22Rv1 (cell line): ENCODE measurements around the gene MMP24OS.

Experiments used
- H3K27ac ChIP-seq: fragments of 450-650 bp; 2 replicates; pipeline ENCODE4 v1.5.1; 2017
- CTCF ChIP-seq: fragments of 450-650 bp; IDR thresholded peaks from 2 replicates; pipeline ENCODE4 v1.5.1; 2017; ENCODE audit warnings: mild to moderate bottlenecking
- ZFX ChIP-seq: fragments of 450-650 bp; IDR thresholded peaks from 2 replicates; pipeline ENCODE4 v1.6.1; 2017; ENCODE audit warnings: antibody characterized with exemption, borderline replicate concordance

The MMP24OS gene

GRCh38 chr20:35294293-35294685 lies 16.4 kb upstream of the MMP24OS start:
- H3K27ac ChIP-seq = no peak overlapping the region
- no peak for TF ChIP-seq CTCF
- no peak for TF ChIP-seq ZFX

DNA sequence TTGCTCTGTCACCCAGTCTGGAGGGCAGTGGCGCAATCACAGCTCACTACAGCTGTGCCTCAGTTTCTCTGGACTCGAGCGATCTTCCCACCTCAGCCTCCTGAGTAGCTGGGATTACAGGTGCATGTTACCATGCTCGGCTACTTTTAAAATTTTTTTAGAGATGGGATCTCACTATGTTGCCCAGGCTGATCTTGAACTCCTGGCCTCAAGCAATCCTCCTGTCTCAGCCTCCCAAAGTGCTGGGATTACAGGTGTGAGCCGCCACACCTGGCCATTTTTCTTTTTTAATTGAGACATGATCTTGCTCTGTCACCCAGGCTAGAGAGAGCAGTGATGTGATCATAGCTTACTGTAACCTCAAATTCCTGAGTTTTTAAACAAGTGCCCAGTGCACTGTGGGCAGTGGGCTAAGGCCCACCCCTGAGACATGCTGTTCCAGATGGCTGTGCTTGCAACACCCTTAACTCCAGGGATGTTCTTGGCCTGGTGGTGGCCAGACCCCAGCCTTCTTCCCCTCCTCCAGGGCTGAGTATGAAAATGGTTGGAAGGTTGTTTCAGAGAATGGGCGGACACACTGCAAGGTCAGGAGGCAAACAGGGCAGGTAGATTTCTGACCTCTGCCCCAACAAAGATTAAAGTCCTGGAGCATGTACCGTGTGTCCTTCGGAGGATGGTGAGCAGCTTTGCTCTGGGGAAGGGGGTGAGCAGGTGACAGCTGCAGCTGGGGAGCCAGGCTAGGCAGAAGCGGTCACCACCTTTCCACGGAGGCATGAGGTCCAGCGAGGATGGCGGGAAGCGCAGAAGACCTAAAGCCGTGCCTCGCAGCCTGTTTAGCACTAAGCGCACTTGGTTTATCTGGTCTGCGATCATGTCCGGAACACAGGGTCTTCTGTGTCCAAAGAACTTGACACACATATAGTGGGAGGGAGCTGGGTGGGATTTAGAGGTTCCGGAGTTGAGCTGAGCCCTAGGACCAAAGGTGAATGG lies 15.7 kb upstream of the MMP24OS start:
- no peak for TF ChIP-seq CTCF
- no peak for TF ChIP-seq ZFX
- H3K27ac ChIP-seq = no peak overlapping the region

DNA sequence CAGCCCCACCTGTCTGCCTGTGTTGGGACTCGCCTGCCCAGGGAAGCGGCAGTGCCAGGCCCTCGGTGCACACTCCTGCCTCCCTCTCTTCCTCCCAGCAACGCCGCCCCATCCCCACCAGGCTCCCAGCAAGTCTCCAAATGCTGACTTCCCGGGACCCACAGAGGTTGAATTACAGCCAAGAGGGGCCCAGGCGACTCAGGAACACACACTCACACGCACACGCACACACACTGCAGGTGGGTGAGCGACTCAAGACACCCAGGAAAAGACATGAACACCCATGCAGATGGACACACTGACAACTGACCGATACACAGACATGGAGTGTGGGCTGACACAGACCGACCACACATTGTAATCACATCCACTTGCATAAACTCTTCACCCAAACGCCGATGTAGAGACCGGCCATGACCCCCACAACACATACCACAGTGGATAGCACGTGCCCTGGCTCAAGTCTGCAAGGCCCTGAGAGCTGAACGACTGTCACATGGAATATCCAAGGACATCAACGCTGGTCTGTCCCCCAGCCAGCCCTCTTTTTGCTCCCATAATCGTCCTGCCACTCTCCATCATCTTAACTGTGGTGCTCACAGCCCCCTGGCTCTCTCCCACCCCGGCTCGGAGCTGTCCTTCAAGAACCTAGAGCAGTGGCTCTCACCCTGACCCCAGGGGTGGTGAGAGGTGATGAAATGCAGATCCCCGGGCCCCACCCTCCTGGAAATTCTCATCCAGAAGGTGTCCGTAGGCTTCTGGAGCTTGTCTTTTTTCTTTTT lies 14.8 kb upstream of the MMP24OS start:
- TF ChIP-seq ZFX = no peak
- TF ChIP-seq CTCF = no peak

DNA sequence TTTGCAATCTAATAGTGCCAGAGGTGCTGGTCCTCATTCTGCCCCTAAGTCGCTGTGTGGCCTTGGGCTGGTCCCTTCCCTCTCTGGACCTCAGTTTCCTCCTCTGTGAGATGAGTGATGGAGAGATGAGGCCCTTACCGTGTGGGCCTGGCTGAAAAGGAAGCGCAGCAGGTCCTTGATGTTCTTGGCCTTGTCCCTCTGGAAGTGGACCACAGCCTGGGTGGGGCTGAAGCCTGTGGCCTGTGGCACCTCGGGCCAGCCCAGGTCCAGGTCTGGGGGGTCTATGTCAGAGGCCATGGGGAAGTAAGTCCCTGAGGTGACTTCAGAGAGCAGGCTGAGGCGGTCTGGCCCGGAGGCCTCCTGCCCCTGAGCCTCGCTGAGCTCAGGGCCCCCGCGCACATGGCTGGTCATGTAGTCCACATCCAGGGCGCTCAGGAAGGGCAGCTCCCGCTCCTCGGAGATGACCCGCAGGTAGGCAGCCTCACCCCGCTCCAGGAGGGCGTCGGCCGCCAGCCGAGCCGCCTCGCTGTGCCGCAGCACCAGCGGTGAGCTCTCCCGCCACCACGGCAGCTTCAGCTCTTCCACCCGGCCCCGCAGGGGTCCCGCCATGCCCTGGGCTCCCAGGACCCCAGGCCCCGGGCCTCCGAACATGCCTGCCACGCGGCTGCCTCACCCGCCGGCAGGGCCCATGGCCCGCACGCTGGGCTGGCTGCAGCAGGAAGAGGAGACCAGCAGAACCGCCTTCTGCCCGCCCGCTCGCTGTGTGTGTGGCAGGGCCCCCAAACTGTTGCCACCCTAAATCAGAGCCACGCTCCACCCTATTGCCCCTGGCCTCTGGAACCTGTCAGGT lies 14.0 kb upstream of the MMP24OS start, which contains the start of gene FAM83C:
TSS of gene FAM83C (minus strand) at position 772 of the 850 bp plus-strand sequence. CDS start at position 651, 121 bp downstream.
- no peak within 1 kb of the TSS for H3K27ac ChIP-seq
- TF ChIP-seq ZFX = no peak
- TF ChIP-seq CTCF = no peak

More for the DNA sequence above, 14.8 kb upstream of the MMP24OS start:
- H3K27ac ChIP-seq = no peak overlapping the region

DNA sequence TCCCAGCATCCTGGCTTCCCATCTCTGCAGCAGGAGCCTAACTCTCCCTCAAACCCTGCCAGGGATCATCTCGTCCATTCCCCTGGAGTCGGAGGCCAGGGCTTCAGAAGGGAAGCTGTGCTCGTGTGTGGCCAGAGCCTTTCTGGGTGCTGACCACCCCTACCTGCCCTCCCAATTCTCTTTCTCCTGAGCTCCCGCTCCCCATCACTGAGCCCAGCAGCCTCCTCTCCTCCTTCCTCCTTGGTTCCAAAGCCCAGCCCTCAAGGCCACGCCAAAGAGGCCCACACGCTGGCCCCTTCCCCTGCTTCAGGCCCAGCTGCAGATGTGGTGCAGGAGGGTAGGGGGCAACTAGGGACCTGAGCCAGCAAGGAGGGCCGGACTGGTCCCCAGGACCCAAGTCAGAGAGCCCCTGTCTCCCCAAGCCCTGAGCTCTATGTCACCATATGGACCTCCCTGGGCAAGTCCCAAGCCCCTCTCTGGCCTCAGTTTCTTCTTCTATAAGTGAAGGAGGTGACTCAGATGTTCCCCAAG lies 13.0 kb upstream of the MMP24OS start:
- TF ChIP-seq CTCF (no peak), ZFX (no peak)
- no peak overlapping the region for H3K27ac ChIP-seq

GRCh38 chr20:35290186-35290886 lies 12.4 kb upstream of the MMP24OS start:
- H3K27ac ChIP-seq = no peak overlapping the region
- TF ChIP-seq ZFX (no peak), CTCF (no peak)
